TTC549 (cell line): Measurements from ENCODE around the gene OR1L6.

Source experiments
- FAIRE-seq: peaks from 2 replicates; lab custom pipeline; 2012; peaks lifted over from hg19 to GRCh38; lab: Jason Lieb, UNC

The OR1L6 gene, protein sequence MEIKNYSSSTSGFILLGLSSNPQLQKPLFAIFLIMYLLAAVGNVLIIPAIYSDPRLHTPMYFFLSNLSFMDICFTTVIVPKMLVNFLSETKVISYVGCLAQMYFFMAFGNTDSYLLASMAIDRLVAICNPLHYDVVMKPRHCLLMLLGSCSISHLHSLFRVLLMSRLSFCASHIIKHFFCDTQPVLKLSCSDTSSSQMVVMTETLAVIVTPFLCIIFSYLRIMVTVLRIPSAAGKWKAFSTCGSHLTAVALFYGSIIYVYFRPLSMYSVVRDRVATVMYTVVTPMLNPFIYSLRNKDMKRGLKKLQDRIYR

DNA sequence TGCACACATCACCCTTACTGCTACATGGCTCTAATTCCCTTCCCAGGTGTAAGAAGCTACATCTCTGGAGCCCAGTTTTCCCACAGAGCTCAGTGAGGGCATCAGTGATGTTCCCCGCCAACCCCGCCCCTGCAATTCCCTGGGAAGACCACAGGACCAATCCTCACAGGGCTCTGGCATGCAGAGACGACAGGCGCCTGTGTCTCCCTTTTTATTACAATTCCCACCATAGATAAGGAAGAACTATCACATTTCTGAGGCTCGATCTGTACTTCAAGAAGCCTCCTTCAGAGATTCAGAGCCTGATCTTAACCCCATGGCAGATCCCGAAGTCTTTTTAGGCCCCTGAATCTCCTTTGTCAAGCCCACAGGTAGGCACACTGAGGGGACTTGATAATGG is at the start of gene OR1L6:
Gene OR1L6, plus strand, starts transcription at position 301 of the 400 bp plus-strand sequence. CDS start 7,545 bp downstream, outside the sequence.
- FAIRE-seq, result no peak

DNA sequence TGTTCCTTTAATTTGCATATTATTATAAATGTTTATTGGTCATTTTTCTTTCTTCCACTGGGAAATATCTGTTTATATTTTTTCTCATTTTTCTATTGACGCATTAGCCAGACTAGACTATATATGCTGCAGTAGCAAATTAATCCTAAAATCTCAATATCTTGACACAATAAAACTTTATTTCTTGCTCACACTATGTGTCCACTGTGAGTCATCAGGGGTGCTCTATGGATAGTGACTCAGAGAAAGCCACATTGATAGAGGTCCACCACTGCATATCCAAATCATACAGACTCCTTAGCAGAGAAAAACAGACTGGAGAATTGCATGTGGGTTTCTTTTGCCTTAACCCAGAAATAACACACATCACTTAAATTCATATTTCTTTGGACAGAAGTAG is 46.4 kb upstream of the OR1L6 start:
- FAIRE-seq, result no peak

DNA sequence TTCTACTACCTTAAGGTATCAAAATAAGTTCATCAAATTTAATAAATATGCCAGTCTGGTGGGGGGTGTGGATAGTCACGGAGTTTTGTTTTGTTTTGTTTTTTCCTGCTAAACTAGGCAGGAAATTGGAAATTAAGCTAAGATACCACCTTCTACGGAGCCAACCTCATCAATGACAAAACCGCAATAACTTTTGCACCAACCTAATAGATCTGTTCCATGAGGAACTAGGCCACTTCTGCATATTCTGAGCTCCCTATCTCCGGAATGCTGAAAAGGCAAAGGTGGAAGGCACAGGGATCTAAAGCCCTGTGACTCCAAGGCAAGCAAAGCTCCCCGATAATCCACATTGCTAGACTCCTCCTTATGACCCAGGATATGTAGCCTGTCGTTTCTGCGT is 24.1 kb upstream of the OR1L6 start:
- FAIRE-seq, result no peak

DNA sequence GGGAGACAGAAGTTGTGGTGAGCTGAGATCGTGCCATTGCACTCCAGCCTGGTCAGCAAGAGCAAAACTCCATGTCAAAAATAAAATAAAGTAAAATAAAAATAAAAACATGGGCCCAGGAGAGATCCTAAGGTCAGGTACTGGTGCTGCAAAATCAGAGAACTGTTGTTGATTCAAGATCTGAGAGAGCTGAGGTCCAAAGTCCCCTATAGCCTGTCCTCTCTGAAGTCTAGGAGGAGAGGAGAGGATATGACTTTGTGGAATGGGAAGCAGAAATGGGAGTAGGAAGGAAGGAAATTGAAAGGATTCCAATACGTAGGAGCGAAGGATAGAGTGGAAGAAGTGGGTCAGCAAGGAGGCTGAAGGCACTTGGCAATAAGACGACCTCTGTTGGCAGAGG is 22.9 kb upstream of the OR1L6 start:
- FAIRE-seq, result no peak

DNA sequence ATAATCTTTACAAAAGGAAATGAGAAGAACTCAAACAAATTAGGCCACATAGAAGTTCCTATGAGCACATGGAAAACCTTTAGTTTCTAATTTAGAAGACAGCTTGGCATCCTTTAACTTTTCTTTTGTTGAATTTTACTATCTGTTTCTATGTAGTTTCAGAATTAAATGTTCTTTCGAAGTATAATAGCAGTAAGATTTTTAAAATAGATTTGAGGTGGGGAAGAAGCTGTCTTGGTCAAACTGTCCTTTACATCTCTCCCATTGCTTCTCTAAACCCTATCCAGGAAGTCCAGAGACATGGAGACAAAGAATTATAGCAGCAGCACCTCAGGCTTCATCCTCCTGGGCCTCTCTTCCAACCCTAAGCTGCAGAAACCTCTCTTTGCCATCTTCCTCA is 18.4 kb upstream of the OR1L6 start, which contains the start of gene OR1L4:
Gene OR1L4, plus strand, starts transcription at position 301 of the 400 bp plus-strand sequence. Its CDS starts 0 bp downstream, at position 301.
- no peak for FAIRE-seq

DNA sequence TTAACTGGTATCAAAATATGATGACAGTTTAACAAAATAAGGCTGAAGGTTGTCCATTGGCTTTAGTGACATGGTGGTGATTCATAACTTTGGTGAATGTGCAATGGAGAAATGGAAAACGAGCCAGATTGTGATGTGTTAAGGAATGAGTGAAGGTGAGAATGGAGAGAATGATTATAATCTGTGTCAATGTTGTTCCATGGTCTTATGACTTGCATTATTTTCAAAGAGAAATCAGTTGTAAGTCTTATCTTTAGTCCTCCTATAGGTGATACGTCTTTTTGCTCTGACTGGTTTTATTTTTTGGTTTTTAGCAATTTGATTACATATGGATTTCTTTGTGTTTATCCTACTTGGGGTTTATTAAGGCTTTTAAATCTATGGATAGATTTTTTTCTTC is 12.7 kb downstream of the OR1L6 start:
- no peak for FAIRE-seq

DNA sequence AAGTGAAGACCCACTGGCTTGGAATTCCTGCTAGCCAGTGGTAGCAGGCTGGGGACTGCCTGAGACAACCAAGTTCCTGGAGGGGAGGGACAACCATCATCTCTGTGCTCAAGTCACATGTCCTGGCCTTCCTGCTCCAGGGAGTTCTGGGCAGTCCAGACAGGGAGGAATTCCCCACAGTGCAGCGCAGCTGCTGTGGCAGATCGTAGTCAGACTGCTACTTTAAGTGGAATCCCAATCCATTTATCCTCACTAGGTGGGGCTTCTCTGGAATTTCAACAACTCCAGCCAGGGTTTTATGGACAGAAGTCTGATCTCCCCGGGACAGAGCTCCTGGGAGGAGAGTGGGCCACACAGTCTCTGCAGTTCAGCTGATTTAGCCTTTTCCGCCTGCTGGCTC is 25.7 kb downstream of the OR1L6 start:
- FAIRE-seq, result no peak

DNA sequence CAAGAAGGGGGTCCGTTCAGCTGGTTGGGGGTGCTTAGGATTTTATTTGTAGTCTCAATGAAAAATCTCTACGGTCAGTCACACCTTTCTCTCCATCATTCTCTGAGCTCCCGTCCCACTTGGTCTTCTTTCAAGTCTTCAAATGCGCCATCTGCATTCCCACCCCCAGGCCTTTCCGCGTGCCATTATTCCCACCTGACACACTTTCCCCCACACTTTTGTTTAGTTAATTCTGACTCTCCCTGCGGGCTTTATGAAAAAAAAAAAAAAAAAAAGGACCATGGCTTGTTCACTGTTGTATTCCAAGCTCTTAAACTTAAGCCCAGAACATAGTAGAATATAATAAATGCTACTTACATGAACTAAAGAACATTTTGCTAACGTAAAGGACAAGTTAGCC is 34.9 kb downstream of the OR1L6 start:
- FAIRE-seq, result no peak

DNA sequence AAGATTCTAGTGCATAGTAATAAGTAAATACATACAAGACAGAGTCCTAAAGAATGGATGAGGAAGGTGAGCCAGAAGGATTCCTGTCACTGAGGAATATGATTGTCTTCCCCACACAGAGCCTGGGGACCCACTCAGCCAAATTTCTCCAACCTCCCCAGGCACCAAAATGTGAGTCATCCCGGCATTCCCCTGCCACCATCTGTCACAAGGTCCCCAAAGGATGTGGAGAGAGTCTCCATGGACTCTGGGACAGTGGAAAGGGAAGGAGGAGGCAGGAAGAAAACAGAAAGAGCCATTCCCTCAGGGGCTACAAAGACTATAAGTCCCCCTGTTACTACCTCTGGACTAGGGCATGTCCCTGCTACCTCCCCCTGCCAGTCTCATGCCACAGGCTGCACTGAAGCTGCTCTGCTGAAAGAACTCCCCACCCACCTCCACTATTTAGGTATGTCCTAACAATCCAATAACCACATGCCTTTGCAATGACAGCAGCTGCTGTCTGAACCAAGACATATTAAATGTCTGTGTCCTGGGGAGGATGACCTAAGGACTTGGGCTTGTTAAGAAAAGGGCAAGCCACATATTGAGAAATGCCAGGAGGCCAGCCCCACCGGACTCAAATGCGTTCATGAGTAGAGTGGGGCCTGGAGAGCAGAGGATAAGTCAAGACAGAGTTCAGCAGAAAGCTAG is 36.0 kb downstream of the OR1L6 start:
- FAIRE-seq, result no peak

DNA sequence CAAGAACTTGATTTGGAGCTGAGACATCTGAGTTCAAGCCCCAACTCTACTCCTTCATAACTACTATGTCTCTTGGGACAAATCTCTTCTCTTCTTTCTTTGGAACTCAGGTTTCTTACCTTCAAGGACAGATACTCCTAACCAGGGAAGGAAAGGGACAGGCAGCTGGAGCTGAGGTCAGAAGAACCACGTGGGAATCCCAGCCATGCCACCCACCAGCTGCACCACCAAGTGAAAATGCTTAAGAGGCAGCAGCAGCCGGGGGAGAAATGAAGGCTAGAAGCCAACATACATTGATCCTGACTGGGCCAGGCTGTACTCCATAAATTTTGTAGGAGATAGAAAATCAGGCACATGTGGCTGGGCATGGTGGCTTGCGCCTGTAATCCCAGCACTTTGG is 37.1 kb downstream of the OR1L6 start:
- FAIRE-seq, result no peak

DNA sequence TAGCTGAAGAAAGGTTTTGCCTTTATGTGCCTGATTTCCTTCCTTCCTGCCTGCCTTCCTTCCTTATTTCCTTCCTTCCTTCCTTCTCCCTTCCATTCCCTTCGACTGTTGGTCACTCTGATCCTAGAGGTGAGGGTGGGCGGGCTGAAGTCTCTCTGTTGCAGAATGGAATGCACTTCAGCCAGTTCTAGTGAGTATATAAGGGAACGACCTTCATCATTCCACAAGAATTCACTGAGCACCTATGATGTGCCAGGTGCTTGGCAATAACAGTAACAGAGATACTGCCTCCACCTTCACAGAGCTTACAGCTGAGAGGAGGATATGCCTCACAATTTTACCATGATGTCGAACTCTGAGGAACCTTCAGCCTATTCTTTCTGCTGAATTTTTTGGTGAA is 37.9 kb downstream of the OR1L6 start:
- no peak for FAIRE-seq

DNA sequence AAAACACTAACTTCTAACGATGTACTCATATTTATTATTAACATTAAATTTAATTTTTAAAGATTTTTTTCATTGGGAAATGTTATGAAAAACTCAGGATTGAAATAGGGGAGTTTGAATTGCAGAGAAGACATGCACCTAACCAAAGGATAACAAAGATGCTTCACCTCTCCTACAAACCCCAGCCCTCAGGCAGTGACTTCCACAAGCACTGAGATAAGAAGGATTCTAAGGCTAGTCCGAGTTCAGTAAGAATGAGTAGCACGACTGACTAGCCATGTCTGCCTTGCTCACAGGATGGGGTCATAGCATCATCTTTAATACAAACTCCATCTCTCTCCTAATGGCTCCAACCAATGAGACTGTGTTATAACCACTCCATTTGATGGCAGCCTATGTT is 39.6 kb downstream of the OR1L6 start:
- FAIRE-seq, result no peak

DNA sequence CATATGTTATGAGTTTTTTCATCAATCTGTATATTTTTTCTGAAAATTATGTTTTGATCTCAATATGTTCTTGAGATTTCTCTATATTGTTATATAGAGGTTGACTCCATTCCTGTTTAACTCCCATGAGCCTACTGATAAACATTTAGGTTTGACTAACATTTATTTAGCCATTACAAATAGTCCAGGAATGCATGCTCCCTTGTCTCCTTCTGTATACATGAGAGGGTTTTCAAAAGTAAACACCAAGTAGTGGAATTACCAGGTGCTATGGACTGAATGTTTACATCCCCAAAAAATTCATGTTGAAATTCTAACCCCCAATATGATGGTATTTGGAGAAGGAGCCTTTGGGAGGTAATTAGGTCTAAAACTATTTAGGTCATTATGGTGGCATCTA is 43.2 kb downstream of the OR1L6 start:
- FAIRE-seq, result no peak

DNA sequence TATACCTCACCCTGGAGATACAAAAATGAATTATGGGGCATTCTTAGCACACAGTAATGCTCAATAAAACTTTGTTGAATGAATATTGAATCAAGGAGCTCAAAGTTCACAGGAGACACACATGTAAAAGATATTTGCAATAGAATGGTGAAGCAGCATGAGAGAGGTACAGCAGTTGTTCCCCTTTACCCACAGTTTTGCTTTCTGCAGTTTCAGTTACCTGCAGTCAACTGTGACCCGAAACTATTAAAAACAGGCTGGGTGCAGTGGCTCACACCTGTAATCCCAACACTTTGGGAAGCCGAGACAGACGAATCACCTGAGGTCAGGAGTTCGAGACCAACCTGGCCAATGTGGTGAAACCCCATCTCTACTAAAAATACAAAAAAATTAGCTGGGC is 44.2 kb downstream of the OR1L6 start:
- no peak for FAIRE-seq

DNA sequence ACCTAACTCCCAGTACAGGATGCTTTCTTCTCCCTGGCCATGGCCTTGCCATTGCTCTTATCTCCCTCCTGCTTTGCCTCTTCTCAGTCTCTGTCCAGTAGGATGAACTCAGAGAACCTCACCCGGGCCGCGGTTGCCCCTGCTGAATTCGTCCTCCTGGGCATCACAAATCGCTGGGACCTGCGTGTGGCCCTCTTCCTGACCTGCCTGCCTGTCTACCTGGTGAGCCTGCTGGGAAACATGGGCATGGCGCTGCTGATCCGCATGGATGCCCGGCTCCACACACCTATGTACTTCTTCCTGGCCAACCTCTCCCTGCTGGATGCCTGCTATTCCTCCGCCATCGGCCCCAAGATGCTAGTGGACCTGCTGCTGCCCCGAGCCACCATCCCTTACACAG is 46.7 kb downstream of the OR1L6 start, which contains the start of gene OR5C1:
Gene OR5C1, plus strand, starts transcription at position 103 of the 400 bp plus-strand sequence. Its CDS starts 0 bp downstream, at position 103.
- no peak for FAIRE-seq

DNA sequence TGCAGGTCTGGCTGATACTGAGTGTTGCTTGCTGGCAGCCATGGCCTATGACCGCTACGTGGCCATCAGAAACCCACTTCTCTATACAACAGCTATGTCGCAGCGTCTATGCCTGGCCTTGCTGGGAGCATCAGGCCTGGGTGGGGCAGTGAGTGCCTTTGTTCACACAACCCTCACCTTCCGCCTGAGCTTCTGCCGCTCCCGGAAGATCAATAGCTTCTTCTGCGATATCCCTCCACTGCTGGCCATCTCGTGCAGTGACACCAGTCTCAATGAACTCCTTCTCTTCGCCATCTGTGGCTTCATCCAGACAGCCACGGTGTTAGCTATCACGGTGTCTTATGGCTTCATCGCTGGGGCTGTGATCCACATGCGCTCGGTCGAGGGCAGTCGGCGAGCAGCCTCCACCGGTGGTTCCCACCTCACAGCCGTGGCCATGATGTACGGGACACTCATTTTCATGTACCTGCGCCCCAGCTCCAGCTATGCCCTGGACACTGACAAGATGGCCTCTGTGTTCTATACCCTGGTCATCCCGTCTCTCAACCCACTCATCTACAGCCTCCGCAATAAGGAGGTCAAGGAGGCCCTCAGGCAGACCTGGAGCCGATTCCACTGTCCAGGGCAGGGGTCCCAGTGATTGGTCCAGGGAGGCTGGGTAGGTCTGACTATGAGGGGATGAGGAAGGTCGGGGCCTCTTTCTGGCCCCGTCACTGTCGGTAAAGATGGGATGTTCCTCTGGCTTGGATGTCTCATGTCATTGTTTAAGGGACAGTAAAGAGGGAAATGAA is 47.3 kb downstream of the OR1L6 start:
- no peak for FAIRE-seq

DNA sequence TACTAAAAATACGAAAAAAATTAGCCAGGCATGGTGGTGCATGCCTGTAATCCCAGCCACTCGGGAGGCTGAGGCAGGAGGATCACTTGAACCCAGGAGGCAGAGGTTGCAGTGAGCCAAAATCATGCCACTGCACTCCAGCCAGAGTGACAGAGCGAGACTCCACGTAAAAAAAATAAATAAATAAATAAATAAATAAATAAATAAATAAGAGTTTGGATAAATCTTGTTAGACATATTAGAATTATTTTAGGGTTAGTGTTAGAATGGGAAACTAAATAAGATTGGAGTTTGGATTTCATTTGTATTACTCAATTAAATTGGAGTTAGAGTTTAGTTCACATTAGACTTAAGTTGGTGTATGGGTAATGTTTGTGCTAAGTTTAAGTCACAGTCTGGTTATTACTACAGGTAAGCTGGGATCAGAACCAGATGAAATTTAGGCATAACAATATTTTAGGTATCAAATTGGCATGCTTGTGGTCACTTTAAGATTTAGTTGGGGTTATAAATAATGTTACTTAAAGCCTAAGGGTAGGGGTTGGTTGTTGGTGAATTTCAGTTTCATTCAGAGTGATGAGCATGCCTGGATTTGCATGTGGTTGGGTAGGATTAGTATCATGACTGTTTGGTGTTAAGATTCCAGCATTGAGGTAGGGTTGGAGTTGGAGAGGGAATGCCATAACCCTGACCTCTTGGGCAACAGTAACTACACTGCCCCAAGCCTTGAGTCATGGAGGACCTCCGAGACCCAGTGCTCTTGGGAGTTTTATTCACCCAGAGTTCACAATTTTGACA is 50.0 kb downstream of the OR1L6 start:
- no peak for FAIRE-seq

DNA sequence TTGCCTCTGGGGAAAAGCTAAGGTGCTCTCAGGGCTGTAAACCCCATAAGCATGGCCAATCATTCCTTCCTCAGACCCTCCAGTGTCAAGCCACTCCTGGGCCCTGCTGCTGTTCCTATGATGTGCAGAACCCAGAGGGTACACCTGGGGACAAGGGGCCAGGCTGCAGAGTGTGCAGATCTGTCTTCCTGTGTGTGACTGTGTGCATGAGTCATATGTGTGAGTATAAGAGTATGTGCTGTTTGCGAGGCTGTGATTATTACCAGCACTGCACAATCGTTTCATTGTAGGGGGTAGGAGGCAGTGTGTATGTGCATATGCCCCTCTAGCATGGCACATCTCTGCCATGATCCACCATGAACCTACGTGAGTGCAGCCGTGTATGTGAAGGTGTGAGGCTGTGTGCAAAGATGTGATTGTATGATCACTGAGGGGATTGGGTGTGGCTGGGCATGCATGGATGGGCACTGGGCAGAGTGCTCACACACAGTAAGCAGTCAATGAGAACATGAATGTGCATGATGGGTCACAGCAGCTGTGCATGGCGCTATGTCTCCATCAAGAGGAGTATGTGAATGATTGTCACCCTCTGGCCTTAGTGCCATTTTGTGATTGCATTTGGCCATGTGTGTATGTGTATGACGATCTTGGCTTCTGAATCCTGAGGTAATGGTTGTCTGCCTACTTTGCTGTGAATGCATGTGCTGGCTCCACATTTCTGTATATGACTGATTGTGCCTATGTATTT is 55.4 kb downstream of the OR1L6 start:
- FAIRE-seq, result no peak
